ENCODE results near the gene APOL4. TPM values are rescaled to one million over a fixed set of nuclear protein-coding genes. Genes with fewer than 3 reads are reported as not detected.
"Not testable (repeated sequence)": the region's sequence is repeated elsewhere in the genome, so short reads cannot be mapped to it uniquely, and the experiment has no call there.

The APOL4 gene
- total RNA-seq, 1 donor from 2014 or later, result 15.0 TPM

- no peak for DNase-seq (ENCODE audit: low spot score in 2 of 2, unreplicated experiment in 2 of 2)
- Mint-ChIP-seq H3K27me3 (ENCODE audit: low read depth) (peaks cover 1% of the 10 kb centered on the region), H3K4me1 (peaks cover 26% of the 10 kb centered on the region), H3K9me3 (no peaks in the 10 kb centered on the region), H3K36me3 (peaks cover 3% of the 10 kb centered on the region), H3K27ac (no peak overlapping the region), H3K4me3 (no peak overlapping the region)
- TF ChIP-seq CTCF (IDR thresholded peaks at IDR 0.05; ENCODE audit: unreplicated experiment), result no peak
Measured at GRCh38 chr22:36191106-36191836, 10.3 kb downstream of the APOL4 start.

GRCh38 chr22:36187862-36188261 is 13.7 kb downstream of the APOL4 start:
- H3K9me3 Mint-ChIP-seq; H3K36me3 Mint-ChIP-seq; H3K4me3 Mint-ChIP-seq; H3K27me3 Mint-ChIP-seq (ENCODE audit: low read depth); DNase-seq (ENCODE audit: low spot score in 2 of 2, unreplicated experiment in 2 of 2); H3K4me1 Mint-ChIP-seq; H3K27ac Mint-ChIP-seq: not testable (repeated sequence)

GRCh38 chr22:36185828-36186624 is 15.6 kb downstream of the APOL4 start:
- Mint-ChIP-seq H3K4me1 (peaks cover 10% of the 10 kb centered on the region), H3K36me3 (peaks cover 3% of the 10 kb centered on the region), H3K9me3 (no peaks in the 10 kb centered on the region), H3K27ac (no peak overlapping the region), H3K27me3 (ENCODE audit: low read depth) (peaks cover 1% of the 10 kb centered on the region), H3K4me3 (no peak overlapping the region)
- DNase-seq (ENCODE audit: low spot score in 2 of 2, unreplicated experiment in 2 of 2), result no peak
- TF ChIP-seq CTCF (IDR thresholded peaks at IDR 0.05; ENCODE audit: unreplicated experiment), result no peak

GRCh38 chr22:36184433-36185025 is 17.1 kb downstream of the APOL4 start:
- H3K36me3 Mint-ChIP-seq, result no peaks in the 10 kb centered on the region
- peaks cover 1% of the 10 kb centered on the region for H3K27me3 Mint-ChIP-seq (ENCODE audit: low read depth)
- H3K9me3 Mint-ChIP-seq, result no peaks in the 10 kb centered on the region
- H3K4me3 Mint-ChIP-seq, result no peak overlapping the region
- peaks cover 10% of the 10 kb centered on the region for H3K4me1 Mint-ChIP-seq
- H3K27ac Mint-ChIP-seq, result no peak overlapping the region
- no peak for DNase-seq (ENCODE audit: low spot score in 2 of 2, unreplicated experiment in 2 of 2)
- no peak for TF ChIP-seq CTCF (IDR thresholded peaks at IDR 0.05; ENCODE audit: unreplicated experiment)

- no peak for TF ChIP-seq CTCF (IDR thresholded peaks at IDR 0.05; ENCODE audit: unreplicated experiment)
- H3K27ac Mint-ChIP-seq, result no peak overlapping the region
Measured at GRCh38 chr22:36183446-36183845, 18.2 kb downstream of the APOL4 start.

GRCh38 chr22:36182857-36183256 is 18.8 kb downstream of the APOL4 start:
- Mint-ChIP-seq H3K4me1 (peaks cover 10% of the 10 kb centered on the region), H3K36me3 (no peaks in the 10 kb centered on the region), H3K9me3 (no peaks in the 10 kb centered on the region), H3K27ac (no peak overlapping the region), H3K27me3 (ENCODE audit: low read depth) (no peaks in the 10 kb centered on the region), H3K4me3 (no peak overlapping the region)
- no peak for TF ChIP-seq CTCF (IDR thresholded peaks at IDR 0.05; ENCODE audit: unreplicated experiment)
- no peak for DNase-seq (ENCODE audit: low spot score in 2 of 2, unreplicated experiment in 2 of 2)

More at GRCh38 chr22:36183446-36183845, 18.2 kb downstream of the APOL4 start:
- Mint-ChIP-seq H3K36me3 (no peaks in the 10 kb centered on the region), H3K4me1 (peaks cover 10% of the 10 kb centered on the region), H3K4me3 (no peak overlapping the region), H3K27me3 (ENCODE audit: low read depth) (no peaks in the 10 kb centered on the region), H3K9me3 (no peaks in the 10 kb centered on the region)
- no peak for DNase-seq (ENCODE audit: low spot score in 2 of 2, unreplicated experiment in 2 of 2)

Data from mesothelial cell of epicardium (in vitro differentiated cells).